ENCODE results near the gene ZNF385D.
"Not testable (repeated sequence)": the region's sequence is repeated elsewhere in the genome, so short reads cannot be mapped to it uniquely, and the experiment has no call there.

Gene ZNF385D

GRCh38 chr3:21508246-21508645, 242.8 kb downstream of the ZNF385D start:
- DNase-seq = no peak

- DNase-seq = no peak
Observed at GRCh38 chr3:21505711-21506460, 245.1 kb downstream of the ZNF385D start.

- DNase-seq = no peak
Observed at GRCh38 chr3:21502656-21503055, 248.4 kb downstream of the ZNF385D start.

GRCh38 chr3:21500834-21501233, 250.2 kb downstream of the ZNF385D start:
- DNase-seq = no peak

- DNase-seq = not testable (repeated sequence)
Observed at GRCh38 chr3:21490671-21491070, 260.3 kb downstream of the ZNF385D start.

GRCh38 chr3:21487520-21487919, 263.5 kb downstream of the ZNF385D start:
- DNase-seq = no peak

GRCh38 chr3:21486024-21486935, 264.7 kb downstream of the ZNF385D start:
- DNase-seq = not testable (repeated sequence)

- no peak for DNase-seq
Observed at GRCh38 chr3:21484828-21485144, 266.2 kb downstream of the ZNF385D start.

GRCh38 chr3:21484057-21484827, 266.8 kb downstream of the ZNF385D start:
- DNase-seq = no peak

- DNase-seq = no peak
Observed at GRCh38 chr3:21481991-21482390, 269.0 kb downstream of the ZNF385D start.

- DNase-seq = no peak
Observed at GRCh38 chr3:21477541-21478288, 273.3 kb downstream of the ZNF385D start.

- no peak for DNase-seq
Observed at GRCh38 chr3:21466476-21466875, 284.5 kb downstream of the ZNF385D start.

GRCh38 chr3:21464746-21465145, 286.3 kb downstream of the ZNF385D start:
- no peak for DNase-seq

GRCh38 chr3:21463319-21463718, 287.7 kb downstream of the ZNF385D start:
- DNase-seq = no peak

- no peak for DNase-seq
Observed at GRCh38 chr3:21462141-21462540, 288.9 kb downstream of the ZNF385D start.

GRCh38 chr3:21457084-21457483, 293.9 kb downstream of the ZNF385D start:
- no peak for DNase-seq

- no peak for DNase-seq
Observed at GRCh38 chr3:21449738-21450137, 301.3 kb downstream of the ZNF385D start.

GRCh38 chr3:21447476-21448151, 303.4 kb downstream of the ZNF385D start:
- DNase-seq = no peak

- no peak for DNase-seq
Observed at GRCh38 chr3:21446945-21447475, 304.0 kb downstream of the ZNF385D start.

- DNase-seq = no peak
Observed at GRCh38 chr3:21446027-21446426, 305.0 kb downstream of the ZNF385D start.

GRCh38 chr3:21441821-21442220, 309.2 kb downstream of the ZNF385D start:
- DNase-seq = no peak

- no peak for DNase-seq
Observed at GRCh38 chr3:21436835-21437234, 314.2 kb downstream of the ZNF385D start.
